Renal cortex interstitium (tissue), 11 donors: ENCODE results near the gene SPATS2. TPM values are rescaled to one million over a fixed set of nuclear protein-coding genes. Genes with fewer than 3 reads are reported as not detected.

Experiments
- DNase-seq, 11 donors: peaks; one replicate each; pipeline ENCODE4 v3.0.0-alpha.2; 2013; ENCODE audit warnings: low read depth in 9 of 11, low spot score in 4 of 11; ENCODE audit errors: extremely low read depth in 1 of 11
- polyA plus RNA-seq, 3 donors: library from polyadenylated mRNA; unstranded; fragments of 120-200 nt; gene quantifications; one replicate each; pipeline ENCODE4 v1.2.1, GENCODE V29; 2013; ENCODE audit not compliant: insufficient read length in 3 of 3

SPATS2 gene
- polyA plus RNA-seq, 3 donors = 51.0 to 63.3 (median 52.7) TPM

DNA sequence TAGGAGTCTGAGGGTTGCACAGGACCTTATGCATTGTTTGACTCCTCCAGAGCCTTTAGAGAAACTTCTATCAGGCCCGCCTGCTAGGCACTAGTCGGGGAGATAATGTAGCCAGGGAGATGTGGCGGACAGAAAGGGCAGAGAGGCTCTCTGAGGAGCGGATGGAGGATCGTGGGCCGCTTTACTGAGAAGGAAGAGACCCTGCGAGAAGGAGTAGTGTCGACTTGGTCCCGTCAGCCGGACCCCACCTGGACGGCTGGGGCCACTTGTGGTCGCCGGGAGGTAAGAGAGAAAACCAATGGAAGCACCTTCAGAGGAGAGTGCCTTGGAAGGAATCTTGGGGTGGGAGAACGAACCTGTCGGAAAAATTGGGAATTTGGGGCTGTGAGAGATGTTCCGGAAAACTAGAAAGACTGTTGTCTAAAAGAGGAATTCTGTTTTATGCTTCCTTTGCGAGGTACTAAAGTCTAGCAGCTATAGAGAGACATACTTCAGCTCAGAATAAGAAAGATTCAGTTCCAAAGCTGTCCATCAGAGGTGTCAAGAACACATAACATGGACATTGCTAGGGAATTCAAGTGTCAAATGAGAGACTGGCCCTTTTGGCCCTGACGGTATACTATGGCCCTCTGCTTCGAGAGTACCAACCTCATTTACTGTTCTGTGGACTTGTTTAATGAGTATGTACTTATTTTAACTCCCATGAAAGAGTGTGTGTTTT, 201.3 kb downstream of the SPATS2 start:
- DNase-seq = no peak

Other genes starting within 250 kb of the SPATS2 start
- gene TUBA1B, start 236.1 kb upstream of the SPATS2 start, polyA plus RNA-seq = 1,000 to 10,000 TPM in 2 of 3 donors, 100 to 1,000 TPM in 1; 920 to 1,214 (median 1,042) TPM
- gene TUBA1A, start 178.4 kb upstream of the SPATS2 start, polyA plus RNA-seq = 100 to 1,000 TPM; 362 to 473 (median 423) TPM
- gene TUBA1C, start 102.4 kb upstream of the SPATS2 start, polyA plus RNA-seq = 100 to 1,000 TPM; 110 to 155 (median 144) TPM
- under 1 TPM; 0.32 to 0.43 (median 0.34) TPM for gene PRPH, start 72.3 kb upstream of the SPATS2 start, polyA plus RNA-seq
- 10 to 100 TPM; 24.5 to 27.5 (median 27.4) TPM for gene TROAP, start 44.2 kb upstream of the SPATS2 start, polyA plus RNA-seq
- 1 to 10 TPM in 2 of 3 donors, under 1 TPM in 1; 0.98 to 2.2 (median 1.6) TPM for gene C1QL4, start 30.3 kb upstream of the SPATS2 start, polyA plus RNA-seq
- 10 to 100 TPM; 18.4 to 26.7 (median 22.1) TPM for gene DNAJC22, start 20.6 kb upstream of the SPATS2 start, polyA plus RNA-seq
- gene KCNH3, start 171.6 kb downstream of the SPATS2 start, polyA plus RNA-seq = 1 to 10 TPM; 3.8 to 6.1 (median 5.4) TPM
- gene MCRS1, start 200.7 kb downstream of the SPATS2 start, polyA plus RNA-seq = 10 to 100 TPM; 64.8 to 79.4 (median 67.7) TPM
- 1 to 10 TPM in 2 of 3 donors, under 1 TPM in 1; 0.98 to 3.0 (median 1.1) TPM for gene FAM186B, start 238.2 kb downstream of the SPATS2 start, polyA plus RNA-seq